ENCODE data around the gene ARV1.

ARV1 gene

GRCh38 chr1:230978491-230979388 is at the start of gene ARV1, which contains the start of gene TTC13:
Gene ARV1 (plus strand): TSS chr1:230979094. CDS start chr1:230979106, 12 bp downstream.
Gene TTC13 (minus strand): TSS chr1:230978861. CDS start chr1:230978830, 31 bp downstream.
- DNase-seq = peak; percentile 99

- no peak for DNase-seq
Measured at GRCh38 chr1:230930986-230931385, 47.9 kb upstream of the ARV1 start.

GRCh38 chr1:230935852-230936251 is 43.0 kb upstream of the ARV1 start:
- no peak for DNase-seq

- DNase-seq = no peak
Measured at GRCh38 chr1:230936475-230936874, 42.4 kb upstream of the ARV1 start.

GRCh38 chr1:230937371-230937770 is 41.5 kb upstream of the ARV1 start:
- no peak for DNase-seq

- DNase-seq = no peak
Measured at GRCh38 chr1:230938924-230939368, 39.9 kb upstream of the ARV1 start.

- no peak for DNase-seq
Measured at GRCh38 chr1:230939806-230940489, 38.9 kb upstream of the ARV1 start.

- DNase-seq = no peak
Measured at GRCh38 chr1:230940848-230941247, 38.0 kb upstream of the ARV1 start.

- no peak for DNase-seq
Measured at GRCh38 chr1:230943048-230943593, 35.8 kb upstream of the ARV1 start.

GRCh38 chr1:230948301-230948700 is 30.6 kb upstream of the ARV1 start:
- no peak for DNase-seq

- DNase-seq = no peak
Measured at GRCh38 chr1:230948903-230949302, 30.0 kb upstream of the ARV1 start.

- DNase-seq = no peak
Measured at GRCh38 chr1:230950404-230950803, 28.5 kb upstream of the ARV1 start.

- no peak for DNase-seq
Measured at GRCh38 chr1:230957580-230957989, 21.3 kb upstream of the ARV1 start.

- DNase-seq = no peak
Measured at GRCh38 chr1:230958370-230958769, 20.5 kb upstream of the ARV1 start.

- DNase-seq = no peak
Measured at GRCh38 chr1:230964896-230965295, 14.0 kb upstream of the ARV1 start.

GRCh38 chr1:230965535-230965934 is 13.4 kb upstream of the ARV1 start:
- DNase-seq = no peak

GRCh38 chr1:230966358-230966873 is 12.5 kb upstream of the ARV1 start:
- no peak for DNase-seq

GRCh38 chr1:230970432-230970831 is 8.5 kb upstream of the ARV1 start:
- DNase-seq = no peak

GRCh38 chr1:230971771-230972170 is 7.1 kb upstream of the ARV1 start:
- DNase-seq = no peak

- peak; percentile 84 for DNase-seq
Measured at GRCh38 chr1:230972855-230973271, 6.0 kb upstream of the ARV1 start.

- no peak for DNase-seq
Measured at GRCh38 chr1:230975636-230976035, 3.3 kb upstream of the ARV1 start.

GRCh38 chr1:230976360-230976759 is 2.5 kb upstream of the ARV1 start:
- no peak for DNase-seq

Data from activated CD4-positive, alpha-beta T cell treated with anti-CD3 and anti-CD28 coated beads, Interleukin-2, Interleukin-6, amounts not matched to agents 100 ng/mL and 50 ng/mL, durations not matched to agents 16 hours and 8 hours (primary cell).